22Rv1 (cell line): ENCODE data around the gene PLXNA4.

Experiments
- CTCF ChIP-seq: fragments of 450-650 bp; IDR thresholded peaks from 2 replicates; pipeline ENCODE4 v1.5.1; 2017; ENCODE audit warnings: mild to moderate bottlenecking
- ZFX ChIP-seq: fragments of 450-650 bp; IDR thresholded peaks from 2 replicates; pipeline ENCODE4 v1.6.1; 2017; ENCODE audit warnings: antibody characterized with exemption, borderline replicate concordance

GRCh38 chr7:132579260-132579899 lies 3.1 kb upstream of the PLXNA4 start:
- TF ChIP-seq CTCF (no peak), ZFX (no peak)
